PC-3 (cell line): Measurements from ENCODE around the gene CRYGC.

Experiments
- CTCF ChIP-seq: fragments of 300-600 bp; sonication (generic); conservative IDR thresholded peaks from 2 replicates; pipeline ENCODE4 v1.5.1; 2017; ENCODE audit warnings: antibody characterized with exemption, low read depth, mild to moderate bottlenecking, low read length
- EZH2 ChIP-seq: fragments of 300-600 bp; sonication (generic); IDR thresholded peaks from one replicate; pipeline ENCODE4 v1.6.1; 2017; ENCODE audit warnings: antibody characterized with exemption, mild to moderate bottlenecking, low read length; ENCODE audit not compliant: unreplicated experiment
- EZH2phosphoT487 ChIP-seq: fragments of 300-600 bp; sonication (generic); IDR thresholded peaks from 2 replicates; pipeline ENCODE4 v1.6.1; 2018; ENCODE audit warnings: mild to moderate bottlenecking, antibody characterized with exemption, low read length, borderline replicate concordance

DNA sequence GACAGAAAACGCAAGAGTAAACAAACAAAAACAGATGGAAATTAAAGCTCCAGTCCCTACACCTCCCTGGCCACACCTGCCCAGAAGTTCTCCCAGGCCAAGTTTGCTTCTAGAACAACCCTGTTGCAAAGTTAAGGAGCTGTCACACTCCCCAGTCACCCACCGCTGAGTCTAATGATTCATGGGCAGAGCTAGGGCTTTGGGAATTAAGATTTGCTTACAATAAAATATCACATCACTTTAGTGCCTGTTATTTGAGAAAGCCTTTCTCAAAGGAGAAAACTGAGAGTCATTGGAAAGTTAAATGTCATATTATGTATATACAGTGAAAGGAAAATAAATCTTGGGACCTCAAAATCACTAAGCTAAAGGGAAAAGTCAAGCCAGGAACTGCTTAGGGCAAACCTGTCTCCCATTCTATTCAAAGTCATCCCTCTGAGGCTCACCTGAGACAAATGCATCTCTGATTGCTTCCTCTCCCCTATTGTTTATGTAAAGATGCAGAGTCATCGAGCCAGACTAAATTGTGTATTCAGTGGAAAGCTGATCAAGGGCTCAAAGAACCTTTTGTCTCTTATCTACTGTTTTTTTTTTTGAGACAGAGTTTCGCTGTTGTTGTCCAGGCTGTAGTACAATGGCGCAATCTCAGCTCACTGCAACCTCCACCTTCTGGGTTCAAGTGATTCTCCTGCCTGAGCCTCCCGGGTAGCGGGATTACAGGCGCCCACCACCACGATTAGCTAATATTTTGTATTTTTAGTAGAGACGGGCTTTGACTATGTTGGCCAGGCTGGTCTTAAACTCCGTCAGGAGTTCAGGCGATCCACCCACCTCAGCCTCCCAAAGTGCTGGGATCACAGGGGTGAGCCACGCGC, 13.5 kb upstream of the CRYGC start:
- TF ChIP-seq CTCF = no peak
- TF ChIP-seq EZH2 = no peak
- TF ChIP-seq EZH2phosphoT487 = no peak
